PC-3 (cell line): ENCODE data around the gene FRMPD4. TPM values are rescaled to one million over a fixed set of nuclear protein-coding genes. Genes with fewer than 3 reads are reported as not detected.

Experiments
- ATAC-seq: fragments of 200-7000 bp; cut with Tn5 transposase; 2 replicates; pipeline ENCODE4 v1.9.1; 2020; ENCODE audit warnings: mild to moderate bottlenecking, moderate library complexity
- BruUV-seq: library from RNA; stranded (reverse); fragments of 400-500 nt; replicated peaks from 2 replicates; lab custom pipeline; 2021; lab: Mats Ljungman, UMichigan
- CTCF ChIA-PET: fragments of 300-600 bp; sonication (Branson Sonifier 250); formaldehyde crosslinking; loops from one replicate; lab custom pipeline; 2022; ENCODE audit warnings: antibody characterized with exemption; lab: Charles Lee
- POLR2A ChIA-PET: fragments of 300-600 bp; sonication (Branson Sonifier 250); formaldehyde crosslinking; loops from one replicate; lab custom pipeline; 2022; ENCODE audit warnings: antibody characterized with exemption; ENCODE audit not compliant: unreplicated experiment; lab: Charles Lee
- DNase-seq: peaks from one replicate; pipeline ENCODE4 v3.0.0-alpha.2; 2015
- H2AFZ ChIP-seq: fragments of 300-600 bp; sonication (generic); 2 replicates; pipeline ENCODE4 v1.6.0; 2016; ENCODE audit warnings: antibody characterized with exemption, low read length
- H3F3A ChIP-seq: fragments of 300-600 bp; sonication (generic); one replicate; pipeline ENCODE4 v1.6.0; 2017; ENCODE audit warnings: antibody characterized with exemption, low read length, control low read depth, mild to moderate bottlenecking; ENCODE audit not compliant: unreplicated experiment
- H3K27ac ChIP-seq: fragments of 300-600 bp; sonication (generic); 2 replicates; pipeline ENCODE4 v1.5.1; 2016; ENCODE audit warnings: mild to moderate bottlenecking, low read length
- H3K27me3 ChIP-seq: fragments of 300-600 bp; sonication (generic); 2 replicates; pipeline ENCODE4 v1.6.1; 2016; ENCODE audit warnings: low read length, mixed read lengths
- H3K36me3 ChIP-seq: fragments of 300-600 bp; sonication (generic); 2 replicates; pipeline ENCODE4 v1.6.1; 2016; ENCODE audit warnings: low read depth, mixed run types, low read length, mixed read lengths
- H3K4me1 ChIP-seq: fragments of 300-600 bp; sonication (generic); 2 replicates; pipeline ENCODE4 v1.5.1; 2016; ENCODE audit warnings: low read length; ENCODE audit not compliant: insufficient read depth
- H3K4me2 ChIP-seq: fragments of 300-600 bp; sonication (generic); 2 replicates; pipeline ENCODE4 v1.6.0; 2016; ENCODE audit warnings: low read length
- H3K4me3 ChIP-seq: fragments of 300-600 bp; sonication (generic); 2 replicates; pipeline ENCODE4 v1.5.1; 2016; ENCODE audit warnings: mild to moderate bottlenecking, low read length, mixed read lengths
- H3K79me2 ChIP-seq: fragments of 300-600 bp; sonication (generic); 2 replicates; pipeline ENCODE4 v1.6.1; 2017; ENCODE audit warnings: low read length, mixed read lengths
- H3K9ac ChIP-seq: fragments of 300-600 bp; sonication (generic); 2 replicates; pipeline ENCODE4 v1.6.0; 2016; ENCODE audit warnings: mild to moderate bottlenecking, low read length
- H3K9me2 ChIP-seq: fragments of 300-600 bp; sonication (generic); replicated peaks from 2 replicates; pipeline ENCODE4 v1.6.1; 2016; ENCODE audit warnings: mixed run types, low read length, mixed read lengths
- H3K9me3 ChIP-seq: fragments of 300-600 bp; sonication (generic); 2 replicates; pipeline ENCODE4 v1.6.1; 2016; ENCODE audit warnings: low read length, mixed read lengths
- H4K20me1 ChIP-seq: fragments of 300-600 bp; sonication (generic); 2 replicates; pipeline ENCODE4 v1.6.1; 2016; ENCODE audit warnings: low read length, mixed read lengths
- EZH2 ChIP-seq: fragments of 300-600 bp; sonication (generic); IDR thresholded peaks from one replicate; pipeline ENCODE4 v1.6.1; 2017; ENCODE audit warnings: antibody characterized with exemption, mild to moderate bottlenecking, low read length; ENCODE audit not compliant: unreplicated experiment
- EZH2phosphoT487 ChIP-seq: fragments of 300-600 bp; sonication (generic); IDR thresholded peaks from 2 replicates; pipeline ENCODE4 v1.6.1; 2018; ENCODE audit warnings: mild to moderate bottlenecking, antibody characterized with exemption, low read length, borderline replicate concordance
- intact Hi-C: fragments of 100-400 bp; cut with micrococcal nuclease; formaldehyde crosslinking; loops from 2 replicates; pipeline ENCODE4 v1.9.0; 2023
- total RNA-seq: library from RNA; depleted of rRNA; stranded (reverse); fragments of >200 nt; gene quantifications from 2 replicates; pipeline ENCODE4 v1.2.3, GENCODE V29; 2014
- TF ChIP-seq, protein P1 (sequence below): fragments of 300-600 bp; sonication (generic); conservative IDR thresholded peaks from 2 replicates; pipeline ENCODE4 v1.5.1; 2017; ENCODE audit warnings: antibody characterized with exemption, low read depth, mild to moderate bottlenecking, low read length

Gene FRMPD4
- total RNA-seq, 1 experiment from 2014 or later: 0.15 TPM

DNA sequence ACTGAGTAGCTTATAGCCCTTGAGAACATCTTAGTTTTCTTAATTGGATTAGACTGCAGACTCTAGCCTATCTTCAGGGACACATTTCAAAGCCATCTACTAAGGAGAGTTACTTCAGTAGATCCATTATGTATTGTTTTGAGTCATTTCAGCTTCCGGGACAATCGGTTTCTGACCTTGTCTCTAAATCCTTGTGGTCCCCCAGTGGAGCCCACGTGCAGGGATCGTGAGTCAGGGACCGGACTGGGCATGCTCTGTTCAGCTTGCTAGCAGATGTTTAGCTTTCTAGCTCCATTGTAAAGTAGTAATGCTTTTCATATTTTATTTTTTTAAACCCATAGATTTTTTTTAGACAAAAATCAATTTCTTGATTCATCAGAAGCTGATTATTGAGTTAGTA lies 441.0 kb downstream of the FRMPD4 start:
- CTCF ChIA-PET: no interaction called here
- no peaks in the 10 kb centered on the region for H3K27me3 ChIP-seq
- no peak overlapping the region; the same call in 1 of the 2 replicates for H3K9ac ChIP-seq
- H3K4me3 ChIP-seq: no peak overlapping the region
- no peaks in the 10 kb centered on the region for H3K36me3 ChIP-seq
- POLR2A ChIA-PET: no interaction called here
- DNase-seq (no peak), ATAC-seq (no peak)
- no TSS peak for BruUV-seq
- no peaks in the 10 kb centered on the region for H4K20me1 ChIP-seq
- intact Hi-C loops: no loop called here
- TF ChIP-seq EZH2: no peak
- TF ChIP-seq, protein P1, sequence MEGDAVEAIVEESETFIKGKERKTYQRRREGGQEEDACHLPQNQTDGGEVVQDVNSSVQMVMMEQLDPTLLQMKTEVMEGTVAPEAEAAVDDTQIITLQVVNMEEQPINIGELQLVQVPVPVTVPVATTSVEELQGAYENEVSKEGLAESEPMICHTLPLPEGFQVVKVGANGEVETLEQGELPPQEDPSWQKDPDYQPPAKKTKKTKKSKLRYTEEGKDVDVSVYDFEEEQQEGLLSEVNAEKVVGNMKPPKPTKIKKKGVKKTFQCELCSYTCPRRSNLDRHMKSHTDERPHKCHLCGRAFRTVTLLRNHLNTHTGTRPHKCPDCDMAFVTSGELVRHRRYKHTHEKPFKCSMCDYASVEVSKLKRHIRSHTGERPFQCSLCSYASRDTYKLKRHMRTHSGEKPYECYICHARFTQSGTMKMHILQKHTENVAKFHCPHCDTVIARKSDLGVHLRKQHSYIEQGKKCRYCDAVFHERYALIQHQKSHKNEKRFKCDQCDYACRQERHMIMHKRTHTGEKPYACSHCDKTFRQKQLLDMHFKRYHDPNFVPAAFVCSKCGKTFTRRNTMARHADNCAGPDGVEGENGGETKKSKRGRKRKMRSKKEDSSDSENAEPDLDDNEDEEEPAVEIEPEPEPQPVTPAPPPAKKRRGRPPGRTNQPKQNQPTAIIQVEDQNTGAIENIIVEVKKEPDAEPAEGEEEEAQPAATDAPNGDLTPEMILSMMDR: no peak
- TF ChIP-seq EZH2phosphoT487: no peak
- H3K4me1 ChIP-seq: peaks cover 30% of the 10 kb centered on the region
- H3K9me2 ChIP-seq: no peaks in the 10 kb centered on the region
- no peak overlapping the region for H2AFZ ChIP-seq
- H3K79me2 ChIP-seq: no peaks in the 10 kb centered on the region
- peaks cover 4% of the 10 kb centered on the region for H3F3A ChIP-seq
- H3K9me3 ChIP-seq: no peaks in the 10 kb centered on the region
- H3K27ac ChIP-seq: peak overlapping the region; percentile 95
- no peak overlapping the region for H3K4me2 ChIP-seq

DNA sequence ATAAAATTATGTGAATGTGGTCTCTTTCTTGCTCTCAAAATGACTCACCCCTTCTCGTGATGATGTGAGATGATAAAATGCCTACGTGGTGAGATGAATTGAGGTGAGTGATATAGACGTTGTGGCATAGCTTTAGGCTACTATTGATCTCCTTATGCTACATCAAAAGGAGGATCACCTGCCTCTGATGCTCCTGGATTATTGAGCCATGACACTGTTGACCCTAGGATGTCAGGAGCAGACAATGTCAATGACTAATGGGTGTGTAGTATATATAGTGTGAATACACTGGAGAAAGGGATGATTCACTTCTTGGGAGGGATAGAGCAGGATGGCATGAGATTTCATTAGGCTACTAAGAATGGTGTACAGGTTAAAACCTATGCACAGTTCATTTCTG lies 442.3 kb downstream of the FRMPD4 start:
- TF ChIP-seq, protein P1: no peak
- TF ChIP-seq EZH2 (no peak), EZH2phosphoT487 (no peak)
- intact Hi-C loops: no loop called here
- H3K27ac ChIP-seq: peak overlapping the region; percentile 95
- no peak overlapping the region for H2AFZ ChIP-seq
- no peaks in the 10 kb centered on the region for H3K36me3 ChIP-seq
- H3K4me1 ChIP-seq: peaks cover 30% of the 10 kb centered on the region
- H3K9me2 ChIP-seq: no peaks in the 10 kb centered on the region
- no peaks in the 10 kb centered on the region for H3K9me3 ChIP-seq
- ATAC-seq (peak; percentile 92), DNase-seq (peak; percentile 80)
- BruUV-seq: no TSS peak
- CTCF ChIA-PET: no interaction called here
- H4K20me1 ChIP-seq: no peaks in the 10 kb centered on the region
- POLR2A ChIA-PET: no interaction called here
- peaks cover 4% of the 10 kb centered on the region for H3F3A ChIP-seq
- H3K27me3 ChIP-seq: no peaks in the 10 kb centered on the region
- peak overlapping the region; percentile 62 for H3K4me2 ChIP-seq
- no peak overlapping the region for H3K4me3 ChIP-seq
- H3K79me2 ChIP-seq: no peaks in the 10 kb centered on the region
- peak overlapping the region; percentile 68; the same call in 1 of the 2 replicates for H3K9ac ChIP-seq

DNA sequence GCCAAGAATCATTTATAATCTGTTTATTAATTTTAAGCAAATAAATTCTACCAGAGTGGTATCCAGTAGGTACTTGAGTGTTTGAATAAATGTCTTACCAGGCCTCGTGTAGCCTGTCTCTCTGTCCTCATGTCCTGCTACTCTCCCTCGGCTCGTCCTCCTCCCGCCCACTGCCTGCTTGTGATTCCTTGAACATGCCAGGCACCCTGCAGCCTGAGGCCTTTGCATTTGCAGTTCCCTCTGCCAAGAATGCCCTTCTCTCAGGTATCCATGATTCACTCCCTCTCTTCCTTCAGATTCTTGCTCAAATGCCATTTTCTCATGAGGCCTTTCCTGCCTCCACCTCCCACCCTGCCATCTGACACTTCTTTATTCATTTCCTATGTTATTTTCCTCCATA lies 443.3 kb downstream of the FRMPD4 start:
- H3K4me3 ChIP-seq: no peak overlapping the region
- ChIA-PET CTCF (no interaction called here), POLR2A (no interaction called here)
- no peak overlapping the region for H2AFZ ChIP-seq
- no peaks in the 10 kb centered on the region for H3K36me3 ChIP-seq
- no peaks in the 10 kb centered on the region for H4K20me1 ChIP-seq
- peaks cover 30% of the 10 kb centered on the region for H3K4me1 ChIP-seq
- intact Hi-C loops: no loop called here
- peak; percentile 31 for DNase-seq
- peak overlapping the region; percentile 62; the same call in 1 of the 2 replicates for H3K4me2 ChIP-seq
- peaks cover 4% of the 10 kb centered on the region for H3F3A ChIP-seq
- H3K9ac ChIP-seq: peak overlapping the region; percentile 68
- no peaks in the 10 kb centered on the region for H3K9me3 ChIP-seq
- no peaks in the 10 kb centered on the region for H3K79me2 ChIP-seq
- no peaks in the 10 kb centered on the region for H3K27me3 ChIP-seq
- TF ChIP-seq, protein P1: no peak
- H3K27ac ChIP-seq: peak overlapping the region; percentile 95
- no TSS peak for BruUV-seq
- H3K9me2 ChIP-seq: no peaks in the 10 kb centered on the region
- ATAC-seq: no peak
